Parathyroid adenoma (tissue), 2 donors: ENCODE results near the gene FAM110A.

Experiments
- H2AFZ ChIP-seq: fragments of 300-600 bp; sonication (generic); one replicate; pipeline ENCODE4 v1.7.0; 2017; ENCODE audit warnings: antibody characterized with exemption, mild to moderate bottlenecking
- H3K27ac ChIP-seq: fragments of 300-600 bp; sonication (generic); one replicate; pipeline ENCODE4 v1.7.0; 2017
- H3K27me3 ChIP-seq: fragments of 300-600 bp; sonication (generic); one replicate; pipeline ENCODE4 v1.7.0; 2017; ENCODE audit warnings: low read length; ENCODE audit not compliant: control insufficient read depth, insufficient read depth
- H3K36me3 ChIP-seq: fragments of 300-600 bp; sonication (generic); one replicate; pipeline ENCODE4 v1.7.0; 2017; ENCODE audit warnings: low read length; ENCODE audit not compliant: control insufficient read depth, insufficient read depth
- H3K4me1 ChIP-seq: fragments of 300-600 bp; sonication (generic); one replicate; pipeline ENCODE4 v1.7.0; 2017; ENCODE audit warnings: control low read depth
- H3K4me2 ChIP-seq: fragments of 300-600 bp; sonication (generic); one replicate; pipeline ENCODE4 v1.7.0; 2017; ENCODE audit warnings: low read length
- H3K4me3 ChIP-seq: fragments of 300-600 bp; sonication (generic); one replicate; pipeline ENCODE4 v1.7.0; 2017; ENCODE audit warnings: low read depth, low read length
- H3K79me2 ChIP-seq: fragments of 300-600 bp; sonication (generic); one replicate; pipeline ENCODE4 v1.7.0; 2017; ENCODE audit warnings: control low read depth
- H3K9ac ChIP-seq: fragments of 300-600 bp; sonication (generic); one replicate; pipeline ENCODE4 v1.7.0; 2017; ENCODE audit warnings: mild to moderate bottlenecking
- H3K9me3 ChIP-seq: fragments of 300-600 bp; sonication (generic); one replicate; pipeline ENCODE4 v1.7.0; 2017; ENCODE audit warnings: low read length; ENCODE audit not compliant: control insufficient read depth
- CTCF ChIP-seq: fragments of 300-600 bp; sonication (generic); IDR thresholded peaks from one replicate; pipeline ENCODE4 v1.7.0; 2017; ENCODE audit warnings: antibody characterized with exemption, mild to moderate bottlenecking
- donor health status: primary hyperparathyroidism.

The FAM110A gene

GRCh38 chr20:887137-887536 lies 53.6 kb downstream of the FAM110A start:
- Histone ChIP-seq H3K9ac (no peak overlapping the region), H3K4me2 (no peak overlapping the region), H3K4me3 (no peak overlapping the region), H3K27me3 (no peaks in the 10 kb centered on the region), H3K4me1 (peaks cover 19% of the 10 kb centered on the region), H3K36me3 (no peaks in the 10 kb centered on the region), H3K27ac (no peak overlapping the region), H3K9me3 (no peaks in the 10 kb centered on the region), H3K79me2 (no peaks in the 10 kb centered on the region), H2AFZ (no peak overlapping the region)
- no peak for TF ChIP-seq CTCF

- no peak overlapping the region for H2AFZ ChIP-seq
- no peaks in the 10 kb centered on the region for H3K79me2 ChIP-seq
- no peaks in the 10 kb centered on the region for H3K36me3 ChIP-seq
- peaks cover 20% of the 10 kb centered on the region for H3K4me1 ChIP-seq
- no peak overlapping the region for H3K4me3 ChIP-seq
- H3K9ac ChIP-seq, result no peak overlapping the region
- no peak overlapping the region for H3K4me2 ChIP-seq
- H3K9me3 ChIP-seq, result no peaks in the 10 kb centered on the region
- H3K27ac ChIP-seq, result no peak overlapping the region
- TF ChIP-seq CTCF, result no peak
- no peaks in the 10 kb centered on the region for H3K27me3 ChIP-seq
Observed at GRCh38 chr20:888057-888456, 54.5 kb downstream of the FAM110A start.

- TF ChIP-seq CTCF, result no peak
- Histone ChIP-seq H3K4me3 (no peak overlapping the region), H2AFZ (no peak overlapping the region), H3K9ac (no peak overlapping the region), H3K79me2 (no peaks in the 10 kb centered on the region), H3K27ac (no peak overlapping the region), H3K4me2 (no peak overlapping the region), H3K9me3 (no peaks in the 10 kb centered on the region), H3K27me3 (no peaks in the 10 kb centered on the region), H3K36me3 (no peaks in the 10 kb centered on the region), H3K4me1 (peaks cover 20% of the 10 kb centered on the region)
Observed at GRCh38 chr20:889106-889505, 55.6 kb downstream of the FAM110A start.

GRCh38 chr20:889932-890463 lies 56.5 kb downstream of the FAM110A start:
- no peak overlapping the region for H3K4me3 ChIP-seq
- H3K27ac ChIP-seq, result no peak overlapping the region
- no peaks in the 10 kb centered on the region for H3K36me3 ChIP-seq
- H3K27me3 ChIP-seq, result no peaks in the 10 kb centered on the region
- no peak for TF ChIP-seq CTCF
- H3K4me1 ChIP-seq, result peaks cover 18% of the 10 kb centered on the region
- H3K79me2 ChIP-seq, result no peaks in the 10 kb centered on the region
- no peaks in the 10 kb centered on the region for H3K9me3 ChIP-seq
- H3K4me2 ChIP-seq, result no peak overlapping the region
- no peak overlapping the region for H3K9ac ChIP-seq
- H2AFZ ChIP-seq, result no peak overlapping the region

- no peak overlapping the region for H3K4me3 ChIP-seq
- H3K4me2 ChIP-seq, result no peak overlapping the region
- no peak for TF ChIP-seq CTCF
- no peaks in the 10 kb centered on the region for H3K79me2 ChIP-seq
- peaks cover 14% of the 10 kb centered on the region for H3K4me1 ChIP-seq
- no peaks in the 10 kb centered on the region for H3K36me3 ChIP-seq
- H3K9me3 ChIP-seq, result no peaks in the 10 kb centered on the region
- no peaks in the 10 kb centered on the region for H3K27me3 ChIP-seq
- H2AFZ ChIP-seq, result peak overlapping the region; percentile 75
- no peak overlapping the region for H3K9ac ChIP-seq
- peak overlapping the region; percentile 7 for H3K27ac ChIP-seq
Observed at GRCh38 chr20:890666-891057, 57.1 kb downstream of the FAM110A start.
